NCI-H460 (cell line): ENCODE results near the gene KIR2DL3. TPM values are rescaled to one million over a fixed set of nuclear protein-coding genes. Genes with fewer than 3 reads are reported as not detected.
"Not testable (repeated sequence)": the region's sequence is repeated elsewhere in the genome, so short reads cannot be mapped to it uniquely, and the experiment has no call there.

ENCODE experiments used
- DNase-seq: peaks from one replicate; pipeline ENCODE4 v3.0.0-alpha.2; 2016; ENCODE audit warnings: low read depth; ENCODE audit errors: extremely low read depth
- polyA plus RNA-seq: library from polyadenylated mRNA; depleted of rRNA; stranded (reverse); fragments of >200 nt; gene quantifications from 2 replicates; pipeline ENCODE4 v1.2.3, GENCODE V29; 2014; cell fraction: nucleus; rRNA removed
- total RNA-seq: library from RNA; depleted of rRNA; stranded (reverse); fragments of >200 nt; shearing (Covaris generic); gene quantifications from 2 replicates; pipeline ENCODE4 v1.2.3, GENCODE V29; 2014; rRNA removed

KIR2DL3 gene
- total RNA-seq, result not detected in 2 replicates
- not detected in 2 replicates for polyA plus RNA-seq

GRCh38 chr19:54738306-54738705 lies at the start of gene KIR2DL3:
KIR2DL3 (plus strand) TSS chr19:54738513; CDS start chr19:54738546, 33 bp downstream.
- not testable (repeated sequence) for DNase-seq

DNA sequence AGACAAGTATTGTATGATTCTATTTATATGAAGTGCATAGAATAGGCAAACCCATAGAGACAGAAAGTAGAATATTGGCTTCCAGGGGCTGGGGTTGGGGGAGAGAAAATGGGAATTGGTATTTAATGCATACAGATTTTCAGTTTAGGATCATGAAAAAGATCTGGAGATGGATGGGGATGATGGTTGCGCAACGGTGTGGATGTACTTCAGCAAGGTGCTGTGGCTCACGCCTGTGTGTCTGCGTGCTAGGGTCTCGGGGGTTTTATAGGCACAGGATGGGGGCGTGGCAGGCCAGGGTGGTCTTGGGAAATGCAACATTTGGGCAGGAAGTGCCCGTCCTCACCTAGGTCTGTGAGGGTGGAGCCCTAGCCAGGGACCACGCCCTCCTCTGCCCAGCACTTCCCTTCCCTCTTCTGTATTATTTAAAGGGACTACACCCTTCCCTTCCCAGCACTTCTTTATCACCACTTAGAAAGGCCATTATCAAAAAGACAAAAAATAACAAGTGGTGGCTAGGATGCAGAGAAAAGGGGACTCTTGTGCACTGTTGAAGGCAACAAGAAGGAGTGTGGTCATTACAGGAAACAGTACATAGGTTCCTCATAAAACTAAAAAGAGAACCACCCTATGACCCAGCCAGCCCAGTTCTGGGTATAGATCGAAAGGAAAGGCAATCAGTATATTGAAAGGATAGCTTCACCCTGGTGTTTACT lies 46.6 kb upstream of the KIR2DL3 start:
- no peak for DNase-seq

- DNase-seq, result no peak
Measured at GRCh38 chr19:54692298-54692615, 46.1 kb upstream of the KIR2DL3 start.

- DNase-seq, result no peak
Measured at GRCh38 chr19:54694648-54695047, 43.7 kb upstream of the KIR2DL3 start.

GRCh38 chr19:54696117-54696548 lies 42.2 kb upstream of the KIR2DL3 start:
- DNase-seq, result no peak

DNA sequence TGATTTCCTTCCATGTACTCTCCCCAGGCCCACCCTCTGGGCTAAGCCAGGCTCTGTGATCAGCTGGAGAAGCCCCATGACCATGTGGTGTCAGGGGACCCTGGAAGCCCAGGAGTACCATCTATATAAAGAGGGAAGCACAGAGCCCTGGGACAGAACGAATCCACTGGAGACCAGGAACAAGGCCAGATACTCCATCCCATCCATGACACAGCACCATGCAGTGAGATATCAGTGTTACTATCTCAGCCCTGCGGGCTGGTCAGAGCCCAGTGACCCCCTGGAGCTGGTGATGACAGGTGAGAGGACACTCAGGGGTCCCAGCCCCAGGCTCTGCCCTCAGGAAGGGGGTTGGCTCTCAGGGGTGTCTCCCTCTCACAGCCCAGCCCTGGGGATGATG lies 41.5 kb upstream of the KIR2DL3 start:
- DNase-seq, result no peak

DNA sequence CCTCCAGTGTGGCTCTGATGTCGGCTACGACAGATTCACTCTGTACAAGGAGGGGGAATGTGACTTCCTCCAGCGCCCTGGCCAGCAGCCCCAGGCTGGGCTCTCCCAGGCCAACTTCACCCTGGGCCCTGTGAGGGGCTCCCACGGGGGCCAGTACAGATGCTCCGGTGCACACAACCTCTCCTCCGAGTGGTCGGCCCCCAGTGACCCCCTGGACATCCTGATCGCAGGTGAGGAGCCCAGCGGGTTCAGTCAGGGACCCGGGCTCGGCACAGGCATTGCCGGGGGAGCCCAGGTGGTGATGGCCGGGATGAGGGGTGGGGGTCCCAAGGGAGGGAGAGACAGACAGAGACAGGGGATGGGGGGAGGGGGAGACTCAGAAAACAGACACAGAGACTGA lies 40.6 kb upstream of the KIR2DL3 start:
- DNase-seq, result not testable (repeated sequence)

- DNase-seq, result no peak
Measured at GRCh38 chr19:54704928-54705327, 33.4 kb upstream of the KIR2DL3 start.

- DNase-seq, result no peak
Measured at GRCh38 chr19:54707962-54708361, 30.4 kb upstream of the KIR2DL3 start.

- DNase-seq, result no peak
Measured at GRCh38 chr19:54708781-54709180, 29.5 kb upstream of the KIR2DL3 start.

GRCh38 chr19:54709212-54709948 lies 28.9 kb upstream of the KIR2DL3 start:
- no peak for DNase-seq

DNA sequence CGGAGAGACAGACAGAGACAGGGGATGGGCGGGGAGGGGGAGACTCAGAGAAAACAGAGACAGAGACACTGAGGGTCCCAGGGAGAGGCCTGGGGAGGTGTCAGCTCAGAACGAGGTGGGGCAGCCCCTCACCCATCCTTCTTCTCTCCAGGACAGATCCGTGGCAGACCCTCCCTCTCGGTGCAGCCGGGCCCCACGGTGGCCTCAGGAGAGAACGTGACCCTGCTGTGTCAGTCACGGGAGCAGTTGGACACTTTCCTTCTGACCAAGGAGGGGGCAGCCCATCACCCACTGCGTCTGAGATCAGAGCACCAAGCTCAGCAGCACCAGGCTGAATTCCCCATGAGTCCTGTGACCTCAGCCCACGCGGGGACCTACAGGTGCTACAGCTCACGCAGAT lies 28.4 kb upstream of the KIR2DL3 start:
- DNase-seq, result not testable (repeated sequence)

DNA sequence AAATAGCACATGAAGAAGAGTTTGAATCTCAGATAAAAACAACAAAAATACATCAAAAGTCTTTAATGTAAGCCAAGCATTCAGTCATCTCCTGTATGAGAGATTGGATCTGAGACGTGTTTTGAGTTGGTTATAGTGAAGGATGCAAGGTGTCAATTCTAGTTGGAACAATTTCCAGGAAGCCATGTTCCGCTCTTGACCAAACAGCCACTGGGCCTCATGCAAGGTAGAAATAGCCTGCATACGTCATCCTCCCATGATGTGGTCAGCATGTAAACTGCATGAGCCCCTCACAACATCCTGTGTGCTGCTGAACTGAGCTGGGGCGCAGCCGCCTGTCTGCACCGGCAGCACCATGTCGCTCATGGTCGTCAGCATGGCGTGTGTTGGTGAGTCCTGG lies 14.2 kb upstream of the KIR2DL3 start, which contains the start of gene KIR3DL3:
TSS of gene KIR3DL3 (plus strand) at position 301 of the 400 bp plus-strand sequence. CDS start at position 356, 55 bp downstream.
- DNase-seq, result no peak

GRCh38 chr19:54724644-54725043 lies 13.7 kb upstream of the KIR2DL3 start:
- no peak for DNase-seq

- DNase-seq, result no peak
Measured at GRCh38 chr19:54725321-54725720, 13.0 kb upstream of the KIR2DL3 start.

DNA sequence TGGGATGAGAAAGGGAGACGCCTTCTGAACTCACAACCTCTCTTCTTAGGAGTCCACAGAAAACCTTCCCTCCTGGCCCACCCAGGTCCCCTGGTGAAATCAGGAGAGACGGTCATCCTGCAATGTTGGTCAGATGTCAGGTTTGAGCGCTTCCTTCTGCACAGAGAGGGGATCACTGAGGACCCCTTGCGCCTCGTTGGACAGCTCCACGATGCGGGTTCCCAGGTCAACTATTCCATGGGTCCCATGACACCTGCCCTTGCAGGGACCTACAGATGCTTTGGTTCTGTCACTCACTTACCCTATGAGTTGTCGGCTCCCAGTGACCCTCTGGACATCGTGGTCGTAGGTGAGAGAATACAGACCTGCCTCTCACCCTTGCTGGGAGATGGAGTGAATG lies 10.8 kb upstream of the KIR2DL3 start:
- DNase-seq, result no peak

GRCh38 chr19:54728167-54728566 lies 10.1 kb upstream of the KIR2DL3 start:
- DNase-seq, result no peak

GRCh38 chr19:54729416-54730188 lies 8.7 kb upstream of the KIR2DL3 start:
- DNase-seq, result no peak

DNA sequence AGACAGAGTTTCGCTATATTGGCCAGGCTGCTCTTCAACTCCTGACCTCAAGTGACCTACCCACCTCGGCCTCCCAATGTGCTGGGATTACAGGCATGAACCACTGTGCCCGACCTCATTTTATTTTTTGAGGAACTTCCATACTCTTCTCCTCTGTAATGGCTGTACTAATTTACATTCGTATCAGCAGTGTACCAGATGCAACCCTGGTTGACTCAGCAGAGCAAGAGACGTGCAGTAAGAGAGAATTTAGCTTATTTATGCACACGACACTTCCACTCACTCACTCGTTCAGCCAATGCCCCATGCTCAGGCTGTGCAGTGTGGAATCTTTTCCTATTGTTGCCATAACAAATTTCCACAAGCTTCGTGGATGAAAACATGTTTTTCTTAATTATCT lies 7.1 kb upstream of the KIR2DL3 start:
- no peak for DNase-seq

DNA sequence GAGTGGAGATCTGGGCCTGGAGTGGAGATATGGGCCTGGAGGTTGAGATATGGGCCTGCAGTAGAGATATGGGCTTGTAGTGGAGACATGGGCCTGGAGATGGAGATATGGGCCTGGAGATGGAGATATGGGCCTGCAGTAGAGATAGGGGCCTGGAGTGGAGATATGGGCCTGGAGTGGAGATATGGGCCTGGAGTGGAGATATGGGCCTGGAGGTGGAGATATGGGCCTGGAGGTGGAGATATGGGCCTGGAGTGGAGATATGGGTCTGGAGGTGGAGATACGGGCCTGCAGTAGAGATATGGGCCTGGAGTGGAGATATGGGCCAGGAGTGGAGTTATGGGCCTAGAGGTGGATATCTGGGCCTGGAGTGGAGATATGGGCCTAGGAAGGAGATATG lies 402 bp downstream of the KIR2DL3 start:
- DNase-seq, result no peak
